Gastroesophageal sphincter (tissue), 3 donors: ENCODE data around the gene BBOX1.

Experiments used
- CTCF ChIP-seq, 4 experiments: fragments of 200-600 bp in 2 of 4; fragments of 450-650 bp in 2 of 4; sonication (generic) in 1 of 4; IDR thresholded peaks; one replicate each; pipeline ENCODE4 v1.5.1; 2017 to 2019; ENCODE audit warnings: antibody characterized with exemption in 4 of 4, mild to moderate bottlenecking in 2 of 4, moderate library complexity in 2 of 4
- POLR2A ChIP-seq, 2 donors: fragments of 450-650 bp; IDR thresholded peaks; one replicate each; pipeline ENCODE4 v1.6.1; 2017; ENCODE audit warnings: antibody characterized with exemption in 2 of 2, mild to moderate bottlenecking in 2 of 2, moderate library complexity in 1 of 2
- POLR2AphosphoS5 ChIP-seq: sonication (generic); formaldehyde crosslinking; IDR thresholded peaks from one replicate; pipeline ENCODE4 v1.6.1; 2017; ENCODE audit warnings: antibody characterized with exemption

GRCh38 chr11:27061461-27061821 lies 20.8 kb downstream of the BBOX1 start:
- TF ChIP-seq POLR2A (IDR thresholded peaks at IDR 0.05): no peak
- TF ChIP-seq CTCF (IDR thresholded peaks at IDR 0.05): no peak
- TF ChIP-seq POLR2AphosphoS5: no peak
